SK-MEL-5 (cell line): ENCODE results near the gene CHRNA1. TPM values are rescaled to one million over a fixed set of nuclear protein-coding genes. Genes with fewer than 3 reads are reported as not detected.
A peak's percentile ranks its signal among the peaks of the same experiment; 100 is the strongest.

Experiments used
- DNase-seq: peaks from one replicate; pipeline ENCODE4 v3.0.0-alpha.2; 2016; ENCODE audit warnings: low read depth, low spot score
- in situ Hi-C: cut with HindIII; loops from 2 replicates; pipeline ENCODE4 v1.10.0; 2016; ENCODE audit warnings: low sequenced_read_pairs, high pct_unique_total_duplicates, low pct_unique_long_range_greater_than_20kb
- total RNA-seq: library from RNA; depleted of rRNA; stranded (reverse); fragments of >200 nt; shearing (Covaris generic); gene quantifications from 2 replicates; pipeline ENCODE4 v1.2.3, GENCODE V29; 2014

Gene CHRNA1
- total RNA-seq, 1 experiment from 2014 or later = 0.11 TPM

DNA sequence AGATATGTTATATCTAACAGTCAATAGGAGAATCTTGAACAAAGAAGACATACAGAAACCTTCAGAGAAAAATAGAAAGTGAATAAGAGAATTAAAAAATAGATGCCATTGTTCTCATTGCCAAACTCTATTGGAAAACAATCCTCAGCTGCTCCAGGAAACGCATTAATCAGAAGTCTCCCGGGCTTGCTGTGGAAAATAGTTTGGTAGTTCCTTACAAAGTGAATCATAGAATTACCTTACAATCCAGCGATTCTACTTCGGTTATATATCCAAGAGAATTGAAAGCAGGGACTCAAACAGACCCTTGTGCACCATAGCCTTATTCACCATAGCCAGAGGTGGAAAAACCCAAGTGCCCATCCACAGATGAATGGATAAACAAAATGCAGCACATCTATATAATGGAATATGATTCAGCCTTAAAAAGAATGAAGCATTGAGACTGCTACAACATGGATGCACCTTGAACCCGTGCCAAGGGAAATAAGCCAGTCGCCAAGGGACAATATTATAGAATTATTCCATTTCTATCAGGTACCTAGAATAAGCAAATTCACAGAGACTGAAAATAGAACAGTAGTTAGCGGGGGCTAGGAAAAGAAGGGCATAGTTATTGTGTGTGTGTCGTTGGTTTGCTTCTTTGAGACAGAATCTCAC, 21.9 kb upstream of the CHRNA1 start:
- in situ Hi-C loops = no loop called here
- DNase-seq = peak; percentile 69

DNA sequence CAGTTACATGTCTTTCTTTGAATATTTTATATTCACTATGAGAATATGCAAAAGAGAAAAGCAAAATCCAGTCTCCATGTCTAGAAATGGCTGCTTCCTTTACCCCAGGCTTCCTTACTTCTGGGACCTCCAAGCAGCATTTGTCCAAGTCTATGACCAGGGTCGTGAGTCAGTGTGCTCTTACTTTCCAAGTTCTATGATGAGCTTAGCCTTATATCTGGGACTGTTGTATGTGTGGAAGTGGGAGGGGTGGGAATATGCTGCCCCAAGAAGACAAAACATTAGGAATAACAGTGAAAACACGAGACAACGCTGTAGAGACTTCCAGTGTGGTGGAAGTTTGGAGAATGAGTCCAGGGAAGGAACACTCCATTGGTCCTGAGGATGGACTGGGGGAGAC, 21.2 kb upstream of the CHRNA1 start:
- DNase-seq = no peak
- in situ Hi-C loops = no loop called here

DNA sequence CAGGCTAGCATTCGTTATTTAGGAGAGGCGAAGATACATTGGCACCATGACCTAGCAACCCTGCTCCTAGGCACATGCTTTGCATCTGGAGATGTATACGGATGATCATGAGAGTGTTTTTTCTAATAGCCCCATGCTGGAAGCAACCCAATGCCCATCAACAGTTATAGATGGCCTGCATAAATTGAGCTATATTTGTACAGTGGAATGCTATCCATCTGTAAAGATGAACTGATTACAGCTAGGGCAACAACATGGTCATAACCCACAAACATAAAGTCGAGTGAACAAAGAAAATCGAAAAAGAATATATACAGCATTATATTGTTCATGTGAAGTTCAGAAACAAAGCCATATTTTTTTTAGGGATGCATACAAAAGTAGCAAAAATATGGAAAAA, 20.6 kb upstream of the CHRNA1 start:
- no peak for DNase-seq
- in situ Hi-C loops = no loop called here

DNA sequence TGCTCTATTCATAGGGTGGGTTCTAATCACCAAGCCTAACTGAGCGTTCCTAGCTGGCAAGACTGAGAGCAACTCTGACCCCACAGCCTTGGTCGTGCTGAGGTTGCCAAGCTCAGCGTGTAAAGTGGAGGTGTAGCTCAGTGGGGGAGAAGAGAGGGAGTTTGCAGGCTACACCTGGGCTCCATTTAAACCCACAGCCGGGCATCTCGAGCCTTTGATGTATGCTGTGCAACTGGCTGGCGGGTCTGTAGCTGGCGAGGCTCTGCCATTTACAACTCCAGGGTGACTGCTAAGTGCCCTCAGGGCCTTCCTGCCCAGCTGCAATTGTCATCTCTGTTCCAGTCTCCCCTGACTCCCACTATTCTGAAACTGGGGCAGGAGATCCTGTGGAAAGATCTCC, 20.0 kb upstream of the CHRNA1 start:
- no peak for DNase-seq

DNA sequence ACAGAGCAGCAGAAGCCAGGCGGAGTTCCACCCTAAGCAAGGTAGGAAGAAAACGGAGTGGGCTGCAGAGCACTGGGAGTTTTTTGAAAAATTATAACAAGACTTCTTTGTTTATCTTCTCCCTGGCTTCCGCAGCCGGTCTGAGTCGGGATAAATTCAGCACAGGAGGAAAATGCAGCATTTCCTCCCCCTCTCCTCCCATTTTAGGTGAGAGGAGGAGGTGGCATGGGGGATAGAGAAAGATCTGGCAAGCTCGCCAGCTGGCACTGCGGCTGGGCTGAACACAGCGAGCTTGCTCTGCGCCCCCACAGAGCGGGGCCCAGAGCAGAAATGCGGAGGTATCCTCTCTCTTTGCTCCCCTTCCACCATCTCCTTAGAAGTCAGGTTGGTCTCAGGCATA, 17.7 kb upstream of the CHRNA1 start:
- in situ Hi-C loops = no loop called here
- DNase-seq = no peak

More for the DNA sequence above, 20.0 kb upstream of the CHRNA1 start:
- in situ Hi-C loops = no loop called here

DNA sequence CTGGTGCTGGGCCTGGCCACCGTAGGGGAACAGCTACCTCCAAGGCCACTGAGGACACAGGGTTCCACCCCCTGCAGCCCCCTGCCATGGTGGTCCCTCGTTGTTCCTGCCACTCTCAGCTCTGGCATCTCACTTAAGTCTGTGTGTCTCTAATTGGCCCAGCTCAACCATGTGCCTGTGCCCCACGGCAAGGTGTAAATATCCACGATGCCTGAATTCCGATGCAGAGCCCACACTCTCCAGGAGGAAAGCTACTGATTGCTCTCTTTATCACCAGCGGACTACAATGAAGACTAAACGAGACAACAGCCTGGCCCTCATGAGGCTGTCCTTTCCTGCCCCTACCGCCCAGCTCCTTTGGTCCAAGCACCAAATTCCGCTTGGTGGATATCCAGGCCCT, 17.0 kb upstream of the CHRNA1 start:
- DNase-seq = no peak
- in situ Hi-C loops = no loop called here

DNA sequence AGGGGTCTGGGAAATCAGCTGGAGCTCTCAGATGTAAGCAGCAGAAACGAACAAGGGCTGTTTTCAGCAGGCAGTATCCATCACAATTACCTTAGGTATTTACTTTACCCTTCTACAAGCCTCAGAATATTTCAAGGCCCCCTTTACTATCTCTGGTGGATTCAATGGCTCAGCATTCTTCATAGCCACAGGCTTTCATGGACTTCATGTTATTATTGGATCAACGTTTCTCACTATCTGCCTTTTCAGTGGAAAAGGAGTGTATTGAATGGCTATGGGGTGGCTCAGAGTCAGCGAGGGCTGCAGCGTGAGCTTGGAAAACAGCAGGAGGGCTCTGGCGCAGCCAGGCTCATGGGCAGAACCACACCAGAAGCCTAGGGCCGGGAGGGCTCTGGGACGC, 16.6 kb upstream of the CHRNA1 start:
- in situ Hi-C loops = no loop called here

DNA sequence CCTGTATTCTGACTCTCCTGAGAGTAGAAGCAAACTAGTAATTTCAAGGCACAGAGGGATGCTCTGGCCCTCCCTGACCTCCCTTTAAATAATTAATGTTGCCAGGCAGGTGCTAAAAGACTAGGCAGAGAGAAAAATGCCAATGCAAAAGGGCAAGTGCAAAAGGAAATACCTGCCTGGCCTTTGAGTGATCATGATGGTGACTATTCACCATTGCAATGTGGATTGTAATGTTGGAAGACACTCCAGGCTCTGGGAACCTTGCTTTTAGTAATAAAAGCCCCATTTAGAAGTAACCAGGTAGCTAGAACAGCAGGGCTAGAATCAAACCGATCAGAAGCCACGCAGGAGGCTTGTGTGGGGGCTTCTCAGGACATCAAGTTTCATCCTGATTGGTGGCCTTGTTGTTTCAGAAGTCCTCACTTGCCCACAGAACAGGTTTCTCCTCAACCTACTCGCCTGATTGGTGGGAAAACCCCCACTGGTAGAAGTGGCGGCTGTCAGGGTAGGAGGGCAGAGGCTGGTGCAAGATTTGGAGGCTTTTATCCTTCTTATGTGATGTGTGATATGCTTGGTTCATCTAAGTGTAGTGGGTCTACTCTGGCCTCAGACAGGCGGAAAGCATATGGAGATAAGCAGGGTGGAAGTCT, 16.0 kb upstream of the CHRNA1 start:
- in situ Hi-C loops = no loop called here
- no peak for DNase-seq

More for the DNA sequence above, 16.6 kb upstream of the CHRNA1 start:
- DNase-seq = no peak

DNA sequence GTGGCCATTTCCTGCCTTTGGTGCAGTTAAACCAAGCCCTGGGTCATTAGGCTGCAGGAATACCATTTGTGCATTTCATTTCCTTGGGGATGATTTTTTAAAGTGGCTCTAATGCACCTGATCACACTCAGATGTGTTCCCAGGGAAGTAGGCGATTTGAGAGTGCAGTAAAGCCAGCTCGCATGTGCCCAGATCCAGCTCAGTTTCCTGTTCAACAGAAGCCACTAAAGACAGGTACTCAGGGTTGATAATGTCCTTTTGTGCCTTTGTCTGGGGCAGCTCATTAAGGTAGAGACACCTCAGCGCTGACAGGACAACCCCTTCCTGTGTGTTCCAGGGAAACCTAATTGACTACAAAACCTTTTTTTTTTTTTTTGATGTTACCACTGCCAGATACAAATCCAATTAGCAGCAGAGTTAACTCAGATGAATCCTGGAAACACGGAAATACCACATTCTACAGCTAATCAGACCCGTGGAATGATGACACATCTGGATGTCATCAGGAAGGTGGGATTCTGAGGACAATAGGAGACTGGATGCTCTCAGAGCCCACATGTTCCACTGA, 15.2 kb upstream of the CHRNA1 start:
- in situ Hi-C loops = no loop called here
- DNase-seq = no peak

DNA sequence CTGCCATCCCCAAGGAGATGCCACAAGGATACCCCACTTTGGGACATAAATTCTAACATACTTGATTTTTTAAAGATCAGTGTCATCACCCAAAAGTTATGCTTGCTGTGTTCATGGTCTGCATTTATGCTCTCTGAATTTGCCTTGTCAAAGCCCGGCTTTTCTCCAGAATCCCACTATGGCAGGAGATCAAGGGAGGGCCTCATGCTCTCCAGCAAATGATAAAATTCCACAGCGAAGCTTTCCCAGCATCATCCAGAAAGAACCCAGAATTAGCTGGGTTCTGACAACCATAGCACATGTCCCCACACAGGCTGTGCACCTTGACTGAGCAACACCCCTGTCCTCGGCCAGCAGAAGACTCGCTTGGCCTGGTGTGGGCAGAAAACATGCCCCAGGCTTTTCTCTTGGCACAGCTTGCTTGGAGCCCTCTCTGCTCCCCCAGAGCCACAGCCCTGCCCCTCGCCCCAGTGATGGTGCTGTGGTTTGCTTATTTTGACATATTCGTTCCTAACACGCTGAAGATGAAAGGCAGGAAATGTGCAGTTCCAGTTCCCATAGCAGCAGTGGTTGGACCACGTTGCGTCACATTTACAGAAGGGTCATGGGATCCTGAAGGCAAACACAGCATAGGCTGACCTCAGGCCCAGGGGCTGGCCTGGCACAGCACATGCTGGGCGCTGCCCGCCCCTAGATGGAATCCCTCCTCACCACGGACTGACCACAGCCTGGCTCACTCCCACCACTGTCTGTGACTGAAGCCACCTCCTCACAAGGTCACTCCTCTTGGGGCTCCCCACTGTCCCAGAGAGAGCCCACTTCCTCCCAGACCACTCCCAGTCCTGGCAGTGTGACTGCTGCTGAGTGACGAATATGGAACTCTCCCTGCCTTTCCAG, 14.1 kb upstream of the CHRNA1 start:
- in situ Hi-C loops = no loop called here
- DNase-seq = peak; percentile 24

DNA sequence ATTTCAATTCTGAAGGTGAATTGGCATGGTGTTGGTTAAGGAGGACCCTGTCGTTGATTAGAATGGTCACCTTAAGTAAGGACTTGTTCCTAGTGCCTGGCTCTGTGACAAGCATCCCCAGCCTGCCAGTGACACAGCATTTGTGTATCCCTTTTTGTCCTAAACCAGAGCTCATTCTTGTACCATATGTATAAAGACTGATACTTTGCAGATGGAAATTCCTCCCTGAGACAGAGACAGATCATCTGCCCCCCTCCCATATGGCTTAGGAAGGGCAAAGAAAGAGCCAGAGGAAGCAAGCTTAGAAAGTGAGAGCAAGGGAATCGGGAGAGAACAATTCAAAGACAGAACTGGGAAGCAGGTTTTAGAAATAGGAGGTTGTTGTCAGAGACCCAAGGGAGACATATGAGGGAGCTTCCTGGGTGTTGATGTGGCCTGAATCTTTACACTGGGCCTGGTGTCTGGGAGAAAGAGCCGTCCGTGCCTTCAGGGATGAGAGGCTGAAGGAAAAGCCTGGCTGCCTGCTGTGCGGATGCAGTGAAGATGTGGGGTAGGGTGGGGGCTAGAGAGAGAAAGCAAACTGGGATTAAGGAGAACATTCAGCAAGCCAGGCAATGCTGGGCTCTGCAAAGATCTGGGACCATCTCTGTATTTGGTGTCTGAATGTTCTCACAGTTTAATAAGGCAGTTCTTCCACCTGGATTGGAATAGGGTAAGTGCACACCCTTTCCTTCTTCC, 13.2 kb upstream of the CHRNA1 start:
- in situ Hi-C loops = no loop called here
- DNase-seq = no peak

DNA sequence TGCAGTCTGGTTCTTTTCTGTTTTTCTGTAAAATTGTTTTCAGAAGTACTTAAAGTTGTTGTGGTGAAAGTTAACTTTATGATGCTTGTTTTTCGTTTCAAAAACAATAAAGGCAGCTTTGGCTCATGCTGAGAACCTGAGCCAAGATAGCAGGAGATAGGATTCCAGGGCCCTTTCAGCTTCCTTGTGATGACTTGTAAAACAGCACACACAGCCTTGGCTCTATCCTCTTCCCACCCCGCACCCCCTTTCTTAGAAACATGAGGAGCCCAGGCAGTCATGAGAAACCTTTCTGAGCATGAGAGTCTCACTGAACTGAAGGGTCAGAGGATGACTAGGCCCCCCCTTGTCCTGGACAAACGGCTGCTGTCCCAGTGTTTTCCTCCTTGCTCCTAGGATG, 12.4 kb upstream of the CHRNA1 start:
- in situ Hi-C loops = no loop called here
- no peak for DNase-seq

DNA sequence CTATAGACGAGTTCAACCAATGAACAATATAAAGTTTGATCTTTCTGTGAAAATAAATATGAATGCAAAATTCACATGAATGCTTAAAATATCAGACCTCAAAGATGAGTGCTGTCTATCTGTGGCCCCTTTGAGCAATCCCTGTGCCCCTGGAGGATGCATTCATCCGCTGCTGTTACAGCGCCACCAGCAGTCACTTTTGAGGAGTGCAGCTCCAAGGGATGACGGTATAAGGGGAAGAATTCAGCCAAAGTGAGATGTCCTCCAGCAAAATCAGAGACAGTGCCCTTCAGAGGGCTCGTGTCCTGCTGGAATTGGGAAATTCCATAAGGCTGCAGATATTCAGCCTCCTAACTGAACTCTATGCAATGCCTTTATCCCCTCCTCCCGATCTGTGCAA, 12.0 kb upstream of the CHRNA1 start:
- in situ Hi-C loops = no loop called here
- DNase-seq = peak; percentile 30

DNA sequence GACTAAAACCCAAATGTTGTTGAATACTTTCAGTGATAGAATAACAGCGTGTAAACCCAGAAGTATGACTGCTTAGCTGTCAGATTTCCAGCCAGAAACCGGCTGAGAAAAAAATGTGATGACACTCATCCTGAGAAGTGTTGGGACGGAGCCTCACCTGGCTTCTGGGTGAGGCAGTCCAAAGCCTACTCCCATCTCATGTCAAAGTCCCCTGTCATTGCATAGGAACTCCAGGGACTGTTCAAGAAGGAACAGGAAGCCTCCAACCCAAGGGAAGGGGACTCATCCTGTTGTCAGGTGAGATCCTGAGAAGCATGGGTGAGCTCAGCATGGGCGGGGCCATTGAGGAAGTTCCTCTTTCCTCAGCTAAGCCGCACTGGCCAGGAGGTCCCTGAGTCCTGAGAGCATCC, 11.3 kb upstream of the CHRNA1 start:
- in situ Hi-C loops = no loop called here
- no peak for DNase-seq

DNA sequence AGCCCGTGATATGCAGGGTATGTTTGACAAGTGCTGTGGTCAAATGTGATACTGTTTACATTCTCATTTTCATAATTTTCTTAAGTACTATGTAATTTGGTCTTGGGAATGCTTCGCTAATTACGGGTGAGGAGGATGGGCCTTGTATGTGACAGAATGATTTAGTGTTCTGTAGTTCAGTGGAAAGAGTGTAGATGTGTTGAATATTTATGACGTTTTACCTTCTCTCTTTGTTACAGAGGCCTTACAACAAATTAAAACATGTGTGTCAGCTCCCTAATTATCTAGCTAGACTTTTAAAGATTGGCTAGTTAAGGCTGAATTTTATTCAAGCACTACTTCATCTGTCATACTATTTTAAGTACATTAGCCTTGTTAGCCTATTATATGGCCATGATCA, 10.6 kb upstream of the CHRNA1 start:
- in situ Hi-C loops = no loop called here
- no peak for DNase-seq

DNA sequence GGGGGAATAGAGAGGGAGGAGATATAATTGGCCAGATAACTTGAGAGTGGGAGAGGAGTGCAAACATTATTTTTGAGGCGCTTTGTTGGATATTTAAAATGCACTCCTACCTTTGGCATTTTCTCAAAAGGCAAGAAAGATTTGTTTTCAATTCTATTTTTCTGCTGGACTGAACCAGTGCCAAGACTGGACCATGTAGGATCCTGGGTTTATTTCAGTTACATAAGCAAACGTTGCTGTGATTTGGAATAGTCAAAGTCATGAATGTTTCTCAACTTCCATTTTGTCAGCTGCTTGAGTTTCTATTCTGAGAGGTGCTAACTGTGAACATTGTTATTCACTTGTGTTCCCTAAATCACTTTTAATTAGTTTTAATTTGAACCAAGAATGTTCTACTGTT, 8.9 kb upstream of the CHRNA1 start:
- in situ Hi-C loops = no loop called here
- DNase-seq = no peak

DNA sequence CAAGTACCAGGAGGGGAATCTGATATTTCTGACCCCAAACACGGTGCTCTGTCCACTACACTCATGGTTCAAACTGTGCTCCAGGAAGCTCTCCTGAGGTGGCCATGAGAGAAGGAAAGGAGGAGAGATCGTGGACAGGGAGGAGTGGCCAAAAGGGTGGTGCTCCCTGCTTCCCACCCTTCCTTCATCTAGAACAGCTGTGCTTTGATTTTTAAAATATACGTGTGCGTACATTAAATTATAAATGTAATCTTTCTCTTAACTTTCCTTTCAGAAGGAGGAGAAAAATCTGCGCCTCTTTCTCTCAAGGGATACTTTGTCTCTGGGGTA, 8.2 kb upstream of the CHRNA1 start:
- DNase-seq = no peak
- in situ Hi-C loops = no loop called here
